Endometrium (tissue), 2 donors: ENCODE measurements around the gene FFAR4.
"Not testable (repeated sequence)": the region's sequence is repeated elsewhere in the genome, so short reads cannot be mapped to it uniquely, and the experiment has no call there.

Experiments
- FAIRE-seq: peaks from 2 replicates; lab custom pipeline; 2012; peaks lifted over from hg19 to GRCh38; lab: Jason Lieb, UNC
- donor health status: control.
- donor health status: control.

The FFAR4 gene

GRCh38 chr10:93566435-93567276 is at the start of gene FFAR4:
FFAR4 (plus strand) TSS chr10:93566665; CDS start chr10:93566721, 56 bp downstream.
- no peak for FAIRE-seq

DNA sequence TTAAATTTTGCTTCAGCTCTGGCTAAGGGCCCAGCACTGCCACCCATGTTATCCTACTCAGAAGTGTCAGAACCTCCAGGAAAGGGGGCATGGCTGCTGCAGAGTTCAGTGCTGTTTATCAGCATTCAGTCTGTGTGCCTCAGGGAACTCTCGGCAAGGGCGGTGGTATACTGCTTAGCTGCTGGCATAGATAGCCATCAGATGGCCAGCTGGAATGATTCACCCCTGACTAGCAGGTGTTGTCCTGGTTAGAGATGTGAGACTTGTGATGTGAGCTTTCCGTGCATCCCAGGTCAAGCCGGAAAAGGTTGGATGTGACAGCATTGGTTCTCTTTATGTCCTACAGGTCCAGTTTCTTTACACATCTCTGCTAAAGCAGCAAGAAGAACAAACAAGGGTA is 47.9 kb upstream of the FFAR4 start:
- no peak for FAIRE-seq

DNA sequence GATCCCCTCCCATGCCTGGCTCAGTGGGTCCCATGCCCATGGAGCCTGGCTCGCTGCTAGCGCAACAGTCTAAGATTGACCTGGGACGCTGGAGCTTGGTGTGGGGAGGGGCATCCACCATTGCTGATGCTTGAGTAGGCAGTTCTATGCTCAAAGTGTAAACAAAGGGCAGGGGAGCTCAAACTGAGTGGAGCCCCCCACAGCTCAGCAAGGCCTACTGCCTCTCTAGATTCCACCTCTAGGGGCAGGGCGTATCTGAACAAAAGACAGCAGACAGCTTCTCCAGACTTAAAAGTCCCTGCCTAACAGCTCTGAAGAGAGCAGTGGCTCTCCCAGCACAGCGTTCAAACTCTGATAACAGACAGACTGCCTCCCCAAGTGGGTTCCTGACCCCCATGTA is 31.2 kb upstream of the FFAR4 start:
- no peak for FAIRE-seq

- not testable (repeated sequence) for FAIRE-seq
These were observed 25.6 kb upstream of the FFAR4 start for GRCh38 chr10:93540871-93541270.

DNA sequence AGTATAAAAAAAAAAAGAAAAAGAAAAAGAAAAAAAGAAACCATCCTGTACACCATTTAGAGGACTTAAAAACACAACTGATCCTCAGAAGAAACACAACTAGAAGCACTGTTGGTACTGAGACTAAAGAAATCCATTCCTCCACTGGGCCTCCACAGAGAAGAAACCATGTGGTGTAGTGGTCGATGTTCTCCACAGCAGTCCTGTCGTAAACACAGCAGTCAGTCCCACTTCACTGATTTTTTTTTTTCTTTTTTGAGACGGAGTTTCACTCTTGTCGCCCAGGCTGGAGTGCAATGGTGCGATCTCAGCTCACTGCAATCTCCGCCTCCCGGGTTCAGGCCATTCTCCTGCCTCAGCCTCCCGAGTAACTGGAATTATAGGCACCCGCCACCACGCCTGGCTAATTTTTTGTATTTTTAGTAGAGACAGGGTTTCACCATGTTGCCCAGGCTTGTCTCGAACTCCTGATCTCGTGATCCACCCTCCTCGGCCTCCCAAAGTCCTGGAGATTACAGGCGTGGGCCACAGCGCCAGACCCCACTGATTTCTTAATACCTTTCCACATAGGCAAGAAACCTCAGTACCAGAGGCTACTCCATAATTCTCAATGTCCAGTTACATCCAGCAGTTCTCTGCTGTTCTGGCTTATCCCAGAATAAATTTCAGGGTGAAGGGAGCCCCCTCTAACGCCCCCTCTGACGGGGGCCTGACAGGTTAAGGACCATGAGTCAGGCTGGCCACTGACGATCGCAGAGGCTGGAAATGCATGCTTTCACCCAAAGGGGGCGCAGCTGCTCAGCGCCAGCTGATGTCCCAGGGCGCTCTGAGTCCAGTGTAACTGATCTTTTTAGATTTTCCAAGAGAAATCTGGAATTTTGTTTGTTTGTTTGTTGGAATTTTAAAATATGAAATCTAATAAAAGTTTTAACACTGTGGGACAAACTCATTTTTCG is 24.8 kb upstream of the FFAR4 start:
- no peak for FAIRE-seq

- FAIRE-seq, result no peak
These were observed 24.1 kb upstream of the FFAR4 start for GRCh38 chr10:93542358-93542791.

- FAIRE-seq, result not testable (repeated sequence)
These were observed 19.5 kb upstream of the FFAR4 start for GRCh38 chr10:93546995-93547394.

GRCh38 chr10:93547522-93547921 is 18.9 kb upstream of the FFAR4 start:
- FAIRE-seq, result no peak

DNA sequence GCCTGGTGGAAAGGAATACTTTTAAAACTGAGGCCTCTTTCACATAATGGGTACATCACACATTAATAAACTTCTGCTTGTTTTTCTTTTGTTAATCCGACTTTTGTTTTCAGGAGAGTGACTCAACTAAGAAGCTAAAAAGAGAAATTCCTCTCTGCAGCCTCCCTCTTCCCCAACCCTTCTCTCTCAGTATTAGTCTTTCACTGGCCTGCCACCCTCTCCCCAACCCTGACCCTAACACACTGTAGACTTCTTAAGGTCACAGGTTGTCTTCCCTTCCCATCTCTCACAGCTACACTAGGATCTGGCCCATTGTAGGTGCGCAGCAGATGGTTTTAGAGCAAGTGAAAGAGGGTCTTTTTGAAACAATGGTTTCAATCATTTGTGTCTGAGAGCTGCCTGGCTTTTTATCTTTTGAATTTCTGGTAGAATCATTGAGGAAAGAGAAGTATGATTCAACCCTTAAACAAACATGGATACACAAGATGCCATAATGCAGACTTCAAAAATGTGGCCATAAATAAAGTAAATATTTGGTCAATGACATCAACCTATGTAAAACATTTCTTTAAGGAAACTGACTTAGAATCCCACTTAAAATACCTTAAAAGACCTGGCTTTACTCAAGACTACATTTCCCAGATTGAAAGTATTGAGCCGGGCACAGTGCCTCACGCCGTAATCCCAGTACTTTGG is 17.9 kb upstream of the FFAR4 start:
- FAIRE-seq, result no peak

DNA sequence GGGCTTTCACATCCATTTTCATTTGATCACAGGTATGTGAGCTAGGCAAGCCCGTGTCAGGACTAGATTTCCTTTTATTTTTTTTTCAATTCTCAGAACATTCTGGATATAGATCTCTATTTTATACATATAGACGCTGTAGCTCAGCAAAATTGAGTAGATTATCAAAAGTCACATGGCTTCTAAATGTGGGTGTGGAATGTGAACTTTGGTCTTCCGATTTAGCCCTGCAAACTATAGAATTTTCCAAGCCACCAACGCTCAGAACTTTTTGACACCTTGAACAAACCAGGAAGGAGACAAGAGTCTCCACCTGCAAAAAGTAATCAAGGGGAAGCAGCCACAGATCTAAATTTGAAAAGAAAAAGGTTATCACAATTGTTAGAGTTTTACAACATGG is 15.9 kb upstream of the FFAR4 start:
- FAIRE-seq, result no peak

DNA sequence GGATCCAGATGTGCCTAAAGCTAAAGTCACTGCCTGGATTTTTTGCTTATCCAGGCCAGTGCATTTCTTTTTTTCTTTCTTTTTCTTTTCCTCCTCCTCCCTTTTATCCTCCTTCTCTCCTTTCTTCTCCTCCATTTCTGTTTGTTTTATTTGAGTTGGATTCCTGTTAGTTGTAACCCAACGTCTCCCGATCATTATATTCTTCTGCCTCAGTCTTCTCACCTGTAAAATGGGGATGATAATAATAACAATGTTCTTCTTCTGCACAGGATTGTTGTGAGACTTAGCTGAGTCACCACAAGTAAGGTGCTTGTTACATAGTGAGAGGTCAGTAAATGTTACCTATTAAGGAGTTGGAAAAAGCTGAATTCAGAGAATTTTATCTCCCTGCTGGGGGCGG is 13.7 kb upstream of the FFAR4 start:
- no peak for FAIRE-seq

- FAIRE-seq, result no peak
These were observed 12.8 kb upstream of the FFAR4 start for GRCh38 chr10:93553482-93554315.

GRCh38 chr10:93554316-93554663 is 12.2 kb upstream of the FFAR4 start:
- FAIRE-seq, result no peak

DNA sequence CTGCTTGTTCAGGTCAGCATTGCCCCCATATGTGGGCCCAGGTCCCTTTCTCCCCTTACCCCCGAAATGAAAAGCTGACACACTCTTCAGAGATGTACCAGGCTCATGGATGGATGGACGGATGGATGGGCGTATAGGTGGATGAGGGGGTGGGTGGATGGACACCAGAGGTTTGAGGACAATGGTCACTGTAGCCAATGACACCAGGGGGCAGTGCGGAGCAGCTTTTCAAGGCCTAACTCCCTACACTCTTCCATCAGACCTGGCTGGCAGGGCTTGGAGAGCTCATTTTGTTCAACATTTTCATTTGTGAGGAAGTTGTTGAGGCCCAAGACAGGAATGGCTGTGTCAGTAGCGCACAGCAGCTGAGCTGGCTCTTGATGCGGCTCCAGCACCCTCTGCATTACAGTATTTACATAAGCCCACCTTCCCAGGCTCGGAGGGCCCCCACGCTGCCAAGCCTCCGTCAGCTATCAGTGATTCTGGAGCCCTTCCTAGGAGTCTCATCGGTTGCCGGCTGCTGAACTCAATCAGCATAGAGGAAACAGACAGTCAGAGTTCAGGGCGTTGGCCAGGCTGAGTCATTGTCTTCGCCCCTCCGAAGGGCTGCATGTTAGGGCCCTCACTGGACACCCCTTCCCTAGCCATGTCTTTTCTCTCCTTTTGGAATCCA is 11.6 kb upstream of the FFAR4 start:
- no peak for FAIRE-seq

- FAIRE-seq, result no peak
These were observed 7.0 kb upstream of the FFAR4 start for GRCh38 chr10:93559490-93559889.

DNA sequence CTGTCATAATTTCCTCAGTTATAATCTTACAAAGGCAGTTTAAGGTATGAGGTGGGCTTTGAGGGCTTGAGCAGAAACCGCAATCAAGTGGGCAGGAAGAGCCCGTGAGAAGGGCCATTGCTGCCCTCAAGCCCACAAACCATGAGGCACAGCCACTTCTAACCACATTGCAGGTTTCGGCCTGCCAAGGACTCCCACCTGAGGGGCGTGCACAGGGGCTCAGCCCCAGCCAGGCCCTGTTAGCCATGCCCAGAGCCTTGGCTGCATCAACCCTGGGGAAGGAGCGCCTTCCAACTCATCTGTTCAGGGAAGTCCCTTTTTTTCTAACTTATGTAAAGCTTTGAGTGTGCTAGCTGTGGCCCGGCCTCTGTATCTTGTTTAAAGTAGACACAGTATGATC is 5.9 kb upstream of the FFAR4 start:
- FAIRE-seq, result no peak

- no peak for FAIRE-seq
These were observed 1.0 kb upstream of the FFAR4 start for GRCh38 chr10:93565446-93565845.

GRCh38 chr10:93567277-93568104 is 1.0 kb downstream of the FFAR4 start:
- no peak for FAIRE-seq

GRCh38 chr10:93568105-93568390 is 1.6 kb downstream of the FFAR4 start:
- FAIRE-seq, result no peak

DNA sequence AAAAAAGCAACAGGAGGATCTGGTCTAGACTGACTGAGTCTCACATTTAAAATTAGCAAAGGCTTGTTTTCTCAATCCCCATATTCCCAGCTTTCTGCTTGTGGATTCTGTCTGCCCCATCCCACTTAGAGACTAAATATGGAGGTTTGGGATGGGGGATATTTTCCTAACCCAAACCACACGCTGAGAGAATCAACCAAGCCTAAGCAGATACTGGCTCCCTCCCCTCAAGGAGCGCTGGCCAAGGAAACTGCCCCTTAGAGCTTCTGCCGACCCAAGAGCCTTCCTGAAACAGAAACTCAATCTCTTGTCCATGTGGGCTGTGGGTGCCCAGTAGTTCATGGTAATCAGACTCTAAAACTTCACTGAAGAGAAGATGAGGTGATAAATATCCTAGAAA is 3.9 kb downstream of the FFAR4 start:
- FAIRE-seq, result no peak
